Epidermal melanocyte (primary cell): ENCODE results near the gene STX1A.
"Not testable (repeated sequence)": the region's sequence is repeated elsewhere in the genome, so short reads cannot be mapped to it uniquely, and the experiment has no call there.

Experiments used
- DNase-seq: peaks from one replicate; pipeline ENCODE4 v3.0.0; 2011; ENCODE audit warnings: low spot score; ENCODE audit not compliant: insufficient read length

STX1A gene

GRCh38 chr7:73736885-73737284 is 17.4 kb upstream of the STX1A start:
- no peak for DNase-seq

- no peak for DNase-seq
Observed at GRCh38 chr7:73735528-73735905, 16.0 kb upstream of the STX1A start.

DNA sequence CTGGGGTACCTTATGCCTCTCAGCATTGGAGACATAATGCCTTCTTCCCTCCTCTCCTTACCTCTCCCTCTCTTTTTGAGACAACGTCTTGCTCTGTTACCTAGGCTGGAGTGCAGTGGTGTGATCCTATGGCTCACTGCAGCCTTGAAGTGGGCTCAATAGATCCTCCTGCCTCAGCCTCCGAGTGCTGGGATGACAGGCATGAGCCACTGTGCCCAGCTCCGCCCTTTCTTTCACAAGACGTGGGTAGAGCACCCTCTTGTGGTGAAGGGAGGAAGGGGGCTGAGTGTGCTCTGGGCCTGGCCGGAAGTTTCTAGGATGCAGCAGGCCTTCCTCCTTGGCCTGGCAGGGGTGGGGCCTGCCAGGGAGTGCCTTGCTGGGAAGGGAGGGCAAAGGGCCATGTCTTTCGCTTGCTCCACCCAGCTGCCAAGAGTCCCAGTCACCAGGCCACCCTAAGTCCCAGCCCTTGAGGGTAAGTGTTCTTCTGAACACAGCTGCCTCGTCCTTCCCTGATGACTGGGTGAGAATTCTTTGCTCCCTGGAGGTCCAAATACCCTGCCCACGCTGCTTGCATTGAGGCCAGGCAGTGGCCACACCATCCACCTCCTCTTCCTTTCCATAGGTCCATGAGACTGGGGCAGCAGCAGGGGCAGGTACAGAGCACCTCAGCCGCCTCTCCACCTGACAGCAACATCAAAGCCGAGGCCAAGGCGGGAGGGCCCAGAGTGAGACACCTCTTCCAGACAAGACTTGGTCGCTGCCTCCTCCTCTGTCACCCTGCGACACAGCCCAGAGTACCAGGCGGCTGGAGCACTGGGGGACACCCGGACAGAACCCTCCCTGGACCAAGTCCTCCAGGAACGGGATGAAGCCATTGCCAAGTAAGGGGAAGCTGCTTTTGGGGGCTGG is 15.4 kb upstream of the STX1A start:
- DNase-seq, result no peak

GRCh38 chr7:73732397-73732796 is 12.9 kb upstream of the STX1A start:
- no peak for DNase-seq

- DNase-seq, result no peak
Observed at GRCh38 chr7:73730485-73730884, 11.0 kb upstream of the STX1A start.

GRCh38 chr7:73728551-73728950 is 9.1 kb upstream of the STX1A start:
- no peak for DNase-seq

- DNase-seq, result no peak
Observed at GRCh38 chr7:73727952-73728351, 8.5 kb upstream of the STX1A start.

DNA sequence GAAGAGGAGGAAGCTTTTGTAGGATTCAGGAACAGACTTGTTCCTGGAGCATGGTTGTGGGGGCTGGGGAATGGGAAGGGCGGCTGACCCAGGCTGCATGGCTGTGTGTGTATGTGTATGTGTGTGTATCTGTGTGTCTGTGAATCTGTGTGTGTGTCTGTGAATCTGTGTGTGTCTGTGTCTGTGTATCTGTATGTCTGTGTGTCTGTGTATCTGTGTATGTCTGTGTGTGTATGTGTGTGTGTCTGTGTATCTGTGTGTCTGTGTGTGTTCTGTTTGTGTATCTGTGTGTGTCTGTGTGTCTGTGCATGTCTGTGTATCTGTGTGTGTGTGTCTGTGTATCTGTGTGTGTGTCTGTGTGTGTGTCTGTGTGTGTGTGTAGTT is 6.6 kb upstream of the STX1A start:
- no peak for DNase-seq

GRCh38 chr7:73723813-73724212 is 4.3 kb upstream of the STX1A start:
- no peak for DNase-seq

DNA sequence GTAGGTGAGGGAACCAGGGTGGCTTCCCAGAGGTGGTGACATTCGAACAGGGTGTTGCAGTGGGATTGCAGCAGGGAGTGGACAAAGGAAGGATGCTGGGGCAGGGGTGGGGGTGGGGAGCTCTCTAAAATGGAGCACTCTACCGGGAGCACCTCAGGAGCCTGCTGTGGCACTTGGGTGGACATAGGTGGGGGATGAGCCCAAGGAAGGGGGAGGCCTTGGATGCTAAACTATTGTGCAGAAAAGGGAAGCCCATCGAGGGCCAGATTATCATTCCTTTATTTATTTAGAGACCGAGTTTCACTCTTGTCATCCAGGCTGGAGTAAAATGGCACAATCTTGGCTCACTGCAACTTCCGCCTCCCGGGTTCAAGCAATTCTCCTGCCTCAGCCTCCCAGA is 3.3 kb upstream of the STX1A start:
- no peak for DNase-seq

GRCh38 chr7:73722182-73722581 is 2.7 kb upstream of the STX1A start:
- DNase-seq, result not testable (repeated sequence)

DNA sequence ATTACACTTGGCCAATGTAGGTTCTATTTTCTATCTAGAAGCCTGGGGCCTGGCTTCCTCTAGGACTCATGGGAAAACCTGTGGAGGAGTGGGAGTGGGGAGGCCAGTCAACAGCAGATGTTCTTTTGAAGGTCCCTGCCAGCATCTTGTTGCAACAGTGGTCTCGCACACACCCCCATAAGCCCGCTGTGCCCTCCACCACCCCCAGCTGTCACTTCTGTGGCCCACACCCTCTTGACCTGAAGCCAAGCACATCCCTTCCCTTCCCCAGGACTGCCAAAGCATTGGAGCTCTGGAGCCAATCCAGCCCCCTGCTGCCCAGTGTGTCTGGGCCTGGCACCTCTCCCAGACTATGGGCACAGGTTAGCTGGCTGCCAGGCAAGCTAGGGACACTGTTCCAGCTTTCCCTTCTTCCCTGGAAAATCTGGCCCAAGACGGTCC is 1.9 kb upstream of the STX1A start:
- DNase-seq, result no peak

GRCh38 chr7:73720443-73720842 is 974 bp upstream of the STX1A start:
- not testable (repeated sequence) for DNase-seq

- DNase-seq, result no peak
Observed at GRCh38 chr7:73719806-73720169, 319 bp upstream of the STX1A start.

DNA sequence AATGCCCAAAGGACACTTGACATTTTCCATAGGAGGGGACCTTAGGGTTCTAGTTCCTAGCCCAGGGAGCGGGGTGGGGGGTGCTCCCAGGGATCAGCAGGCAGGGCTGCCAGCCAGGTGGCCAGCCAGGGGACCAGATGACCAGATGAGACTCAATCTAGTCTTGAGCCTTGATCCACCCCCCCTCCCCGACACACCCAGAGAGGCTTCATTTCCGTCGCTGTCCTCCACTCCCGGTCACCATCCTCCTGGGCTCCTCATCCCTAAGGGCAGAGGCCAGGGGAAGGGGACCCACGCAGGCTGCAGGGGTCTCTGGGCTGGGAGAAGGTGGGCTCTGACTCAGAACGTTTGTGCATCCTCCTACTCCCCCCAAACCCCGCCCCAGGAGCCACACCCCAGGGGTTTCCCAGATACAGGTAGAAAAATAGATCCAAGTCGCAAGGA is 1.0 kb downstream of the STX1A start:
- DNase-seq, result no peak

GRCh38 chr7:73717991-73718405 is 1.5 kb downstream of the STX1A start:
- DNase-seq, result no peak

- DNase-seq, result peak; percentile 9
Observed at GRCh38 chr7:73717025-73717807, 2.3 kb downstream of the STX1A start.

GRCh38 chr7:73716318-73716890 is 3.1 kb downstream of the STX1A start:
- DNase-seq, result peak; percentile 10

DNA sequence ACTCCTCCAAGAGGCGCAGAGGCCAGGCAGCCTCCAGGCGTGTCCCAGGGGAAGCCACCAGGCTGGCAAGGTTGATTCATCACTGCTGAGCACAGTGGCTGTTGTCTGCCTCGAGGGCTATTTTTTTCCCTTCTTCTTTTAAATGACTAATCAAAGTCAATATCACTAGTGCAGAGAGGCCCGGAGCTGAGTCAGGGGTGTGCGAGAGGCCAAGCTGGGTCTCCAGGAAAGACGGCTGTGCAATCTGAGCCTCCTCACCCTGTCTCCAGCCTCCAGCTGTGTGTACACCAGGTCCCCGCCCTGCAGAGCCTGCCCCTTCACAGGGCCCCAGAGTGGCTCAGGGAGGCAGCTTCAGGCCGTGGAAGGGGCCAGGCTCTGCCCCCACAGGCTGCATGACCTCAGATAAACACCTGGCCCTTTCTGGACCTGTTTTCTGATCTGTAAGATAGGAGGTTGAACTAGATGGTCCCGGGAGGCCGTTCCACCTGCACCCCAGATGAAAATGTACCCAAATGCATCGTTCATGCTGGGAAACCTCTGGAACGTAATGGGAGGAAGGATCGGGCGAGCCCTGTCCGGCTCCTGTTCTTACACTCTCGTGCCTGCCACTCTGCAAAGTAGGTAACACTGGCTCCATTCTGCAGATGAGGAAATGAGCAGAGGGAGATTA is 3.7 kb downstream of the STX1A start:
- peak; percentile 70 for DNase-seq

DNA sequence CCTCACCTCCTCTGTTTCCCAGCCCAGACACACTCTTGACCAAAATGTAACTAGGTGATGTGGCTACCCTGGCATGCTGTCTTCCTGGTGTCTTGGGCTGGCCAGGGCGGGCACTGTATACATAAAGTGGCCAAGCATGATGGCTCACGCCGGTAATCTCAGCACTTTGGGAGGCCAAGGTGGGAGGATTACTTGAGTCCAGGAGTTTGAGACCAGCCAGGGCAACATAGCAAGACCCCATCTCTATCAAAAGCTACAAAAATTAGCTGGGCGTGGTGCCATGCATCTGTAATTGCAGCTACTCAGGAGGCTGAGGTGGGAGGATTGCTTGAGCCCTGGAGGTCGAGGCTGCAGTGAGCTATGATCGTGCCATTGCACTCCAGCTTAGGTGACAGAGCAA is 6.2 kb downstream of the STX1A start:
- DNase-seq, result not testable (repeated sequence)

GRCh38 chr7:73712773-73713172 is 6.7 kb downstream of the STX1A start:
- peak; percentile 10 for DNase-seq
